Stimulated activated CD8-positive, alpha-beta memory T cell treated with anti-CD3 and anti-CD28 coated beads, Interleukin-2, amount 100 ng/mL, for 1 hour (primary cell): ENCODE measurements around the gene PSG6.
"Not testable (repeated sequence)": the region's sequence is repeated elsewhere in the genome, so short reads cannot be mapped to it uniquely, and the experiment has no call there.

Experiments
- DNase-seq, 2 donors: peaks; one replicate each; pipeline ENCODE4 v3.0.0-alpha.2; 2020; ENCODE audit warnings: low read depth in 2 of 2

PSG6 gene

DNA sequence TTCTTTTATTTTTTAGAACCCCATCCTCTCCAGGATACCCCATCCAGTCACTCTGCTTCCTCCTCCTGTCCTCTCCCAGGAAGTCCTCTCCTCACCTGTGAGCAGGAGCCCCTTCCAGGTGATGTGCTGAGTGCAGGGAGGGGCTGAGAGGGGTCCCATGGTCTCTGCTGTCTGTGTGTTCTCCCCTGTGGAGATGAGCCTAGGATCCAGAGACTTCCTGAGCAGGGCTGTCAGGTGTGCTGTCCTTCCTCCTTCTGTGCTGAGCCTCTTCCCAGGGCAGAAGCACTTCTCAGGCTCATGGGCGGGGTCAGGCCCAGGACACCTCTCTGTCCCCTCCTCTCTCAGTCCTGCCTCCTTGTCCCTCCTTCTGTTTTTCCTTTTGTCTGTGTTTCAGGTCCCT, at the start of gene PSG6:
Gene PSG6 (minus strand): TSS at position 261 of the 400 bp plus-strand sequence. CDS start 102 bp downstream, at position 159.
- DNase-seq: not testable (repeated sequence)

DNA sequence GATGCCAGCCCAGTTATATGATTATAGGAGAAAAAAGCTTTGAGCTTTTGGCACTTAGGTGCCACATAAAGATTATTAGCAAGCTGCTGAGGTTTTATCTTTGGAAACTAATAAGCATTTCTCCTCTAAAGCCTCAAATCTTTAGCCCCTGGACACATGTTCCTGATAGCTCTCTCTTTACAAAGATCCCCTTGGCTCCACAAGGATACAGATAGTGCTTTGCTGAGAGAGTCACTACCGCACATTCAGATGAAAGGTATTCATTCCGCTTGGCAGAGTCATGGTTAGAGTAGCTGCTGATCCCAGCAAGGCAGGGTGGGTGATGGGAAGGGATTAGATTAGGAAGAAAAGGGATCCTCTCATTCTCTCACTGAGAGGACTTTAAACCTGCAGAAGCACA, 47.5 kb upstream of the PSG6 start:
- no peak for DNase-seq

DNA sequence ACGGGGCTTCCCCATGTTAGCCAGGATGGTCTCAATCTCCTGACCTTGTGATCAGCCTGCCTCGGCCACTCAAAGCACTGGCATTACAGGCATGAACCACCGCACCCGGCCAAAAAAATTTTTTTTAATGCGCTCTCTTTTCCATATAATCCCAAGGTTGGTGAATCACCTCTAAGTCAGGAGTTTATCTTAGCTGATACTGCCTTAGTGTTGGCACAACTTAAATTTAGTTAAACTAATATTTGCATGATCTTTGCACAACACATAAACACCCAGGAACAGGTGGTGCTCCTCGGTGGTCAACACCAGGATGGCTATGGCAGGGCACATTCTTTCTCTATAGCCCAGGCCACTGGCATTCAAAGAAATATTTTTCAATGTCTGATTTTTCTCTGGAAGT, 43.4 kb upstream of the PSG6 start:
- no peak for DNase-seq

DNA sequence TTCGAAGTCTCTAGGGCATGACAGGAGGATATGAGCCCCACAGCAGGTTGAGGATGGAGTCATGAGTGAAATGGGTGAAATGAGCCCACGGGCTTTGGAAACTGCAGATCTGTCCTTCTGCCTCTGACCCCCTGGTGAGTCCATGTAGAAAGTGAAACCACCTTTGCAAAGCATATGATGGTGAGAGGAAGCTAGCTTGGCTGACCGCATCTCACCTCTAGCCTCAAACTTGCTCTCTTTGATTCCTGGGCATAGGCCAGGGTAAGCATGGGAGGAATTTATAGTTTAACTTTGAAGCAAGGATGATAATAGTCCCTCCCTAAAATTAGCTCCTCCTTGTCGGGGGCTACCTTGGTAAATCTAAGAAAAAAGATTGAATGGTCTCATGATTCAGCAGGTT, 34.4 kb upstream of the PSG6 start:
- not testable (repeated sequence) for DNase-seq

DNA sequence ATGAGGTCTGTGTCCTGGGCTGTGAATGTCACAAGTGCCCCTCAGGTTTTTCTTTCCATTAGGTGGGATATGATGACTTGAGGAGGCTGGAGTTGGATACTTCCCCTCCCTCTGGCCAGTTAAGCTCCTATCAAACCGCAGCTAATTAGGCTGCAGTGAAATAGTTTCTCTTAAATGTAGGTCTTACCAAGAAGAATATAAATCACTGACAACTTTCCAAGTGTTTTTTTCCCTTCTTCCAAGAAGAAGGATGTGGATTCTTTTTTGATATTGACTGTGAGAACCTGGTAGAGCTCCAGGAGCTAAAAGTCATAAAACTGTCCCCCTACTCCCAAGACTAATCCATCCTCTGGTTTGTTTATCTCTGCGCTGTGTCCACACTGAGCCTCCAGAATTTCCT, 33.8 kb upstream of the PSG6 start:
- not testable (repeated sequence) for DNase-seq

DNA sequence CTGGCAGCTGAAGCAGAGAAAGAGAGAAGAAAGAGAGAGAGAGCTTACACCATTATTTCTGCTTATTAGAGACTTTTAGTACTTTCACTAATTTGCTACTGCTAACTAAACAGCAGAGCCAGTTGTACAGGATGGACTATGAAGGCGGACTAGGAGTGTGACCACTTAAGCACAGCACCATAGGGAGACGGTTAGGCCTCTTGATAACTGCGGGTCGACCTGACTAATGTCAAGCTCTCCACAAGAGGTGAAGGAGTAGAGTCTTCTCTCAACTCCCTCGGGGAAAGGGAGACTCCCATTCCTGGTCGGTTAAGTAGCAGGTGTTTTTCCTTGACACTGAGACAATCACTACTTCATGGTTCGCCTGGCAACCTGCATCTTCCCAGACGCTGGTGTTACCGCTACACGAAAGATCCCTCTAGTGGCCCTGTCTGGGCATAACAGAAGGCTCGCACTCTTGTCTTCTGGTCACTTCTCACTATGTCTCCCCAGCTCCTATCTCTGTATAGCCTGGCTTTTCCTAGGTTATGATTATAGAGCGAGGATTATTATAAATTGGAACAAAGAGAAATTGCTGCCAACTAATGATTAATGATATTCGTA, 24.6 kb upstream of the PSG6 start:
- DNase-seq: no peak

DNA sequence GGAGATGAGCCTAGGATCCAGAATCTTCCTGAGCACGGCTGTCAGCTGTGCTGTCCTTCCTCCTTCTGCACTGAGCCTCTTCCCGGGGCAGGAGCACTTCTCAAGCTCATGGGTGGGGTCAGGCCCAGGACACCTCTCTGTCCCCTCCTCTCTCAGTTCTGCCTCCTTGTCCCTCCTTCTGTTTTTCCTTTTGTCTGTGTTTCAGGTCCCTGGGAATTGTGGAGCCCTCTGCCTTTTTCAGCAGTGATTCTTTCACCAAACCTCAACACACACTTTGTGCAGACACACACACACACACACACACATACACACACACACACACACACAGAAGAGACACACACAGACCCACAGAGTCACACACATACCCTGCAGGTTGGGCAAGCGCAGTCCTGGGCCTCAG, 19.4 kb upstream of the PSG6 start, which contains the start of gene PSG7:
Gene PSG7 (minus strand): TSS at position 101 of the 400 bp plus-strand sequence. CDS start 131 bp downstream, outside the sequence.
- not testable (repeated sequence) for DNase-seq

DNA sequence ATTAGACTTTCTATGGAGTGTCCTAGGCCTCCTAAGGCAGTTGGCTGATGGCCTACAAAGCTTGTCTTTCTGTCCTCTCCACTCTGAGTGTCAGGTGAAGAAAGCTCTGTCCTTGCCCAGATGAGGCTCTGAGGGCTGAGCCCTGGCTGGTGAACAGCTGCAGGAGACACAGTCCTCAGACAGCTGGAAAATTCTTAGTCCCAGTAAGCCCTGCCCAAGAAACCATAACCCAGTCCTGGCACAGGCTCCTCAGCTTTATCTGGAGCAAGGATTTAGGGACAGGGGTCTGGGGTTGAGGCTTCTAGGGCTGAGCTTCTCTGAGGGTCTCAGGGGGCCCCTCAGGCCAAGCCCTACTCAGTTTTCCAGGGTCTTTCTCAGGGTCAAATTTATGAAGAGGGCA, 17.0 kb upstream of the PSG6 start:
- DNase-seq: not testable (repeated sequence)

DNA sequence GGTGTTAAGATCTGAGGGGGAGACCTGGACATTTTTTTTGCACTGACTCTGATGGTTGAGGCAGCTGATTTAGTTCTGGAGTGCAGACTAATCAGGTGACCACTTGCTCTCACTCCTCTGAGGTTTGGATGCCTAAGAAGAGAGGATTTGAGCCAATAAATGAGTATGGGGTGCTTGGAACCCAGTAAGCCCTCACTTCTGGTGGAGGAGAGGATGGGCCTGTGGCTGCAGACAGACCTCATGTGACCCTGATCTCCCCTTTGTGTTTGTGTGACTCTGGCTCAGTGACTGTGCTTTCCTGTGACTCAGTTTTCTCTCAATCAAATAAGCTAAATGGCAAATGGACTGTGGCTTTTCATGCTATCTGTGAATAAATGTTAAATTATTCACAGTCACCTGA, 16.5 kb upstream of the PSG6 start:
- DNase-seq: not testable (repeated sequence)

DNA sequence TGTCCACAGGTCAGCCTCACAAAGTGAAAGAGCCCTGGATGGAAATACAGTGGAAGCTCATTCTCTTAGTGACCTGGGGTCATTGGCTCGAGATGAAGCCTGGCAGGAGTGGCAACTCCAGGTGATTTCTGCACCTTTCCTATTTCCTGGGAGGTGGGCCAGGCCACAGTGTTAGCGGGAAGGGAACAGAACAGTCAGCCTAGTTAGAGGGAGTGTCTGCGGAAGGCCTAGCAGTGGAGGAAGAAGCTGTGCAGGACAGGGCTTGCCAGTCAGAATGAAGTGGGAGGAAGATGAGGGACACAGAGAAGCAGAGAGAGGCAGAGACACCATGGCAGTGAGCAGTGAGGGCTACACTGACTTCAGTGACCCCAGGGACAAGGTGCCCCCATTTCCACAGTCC, 15.7 kb upstream of the PSG6 start:
- not testable (repeated sequence) for DNase-seq

DNA sequence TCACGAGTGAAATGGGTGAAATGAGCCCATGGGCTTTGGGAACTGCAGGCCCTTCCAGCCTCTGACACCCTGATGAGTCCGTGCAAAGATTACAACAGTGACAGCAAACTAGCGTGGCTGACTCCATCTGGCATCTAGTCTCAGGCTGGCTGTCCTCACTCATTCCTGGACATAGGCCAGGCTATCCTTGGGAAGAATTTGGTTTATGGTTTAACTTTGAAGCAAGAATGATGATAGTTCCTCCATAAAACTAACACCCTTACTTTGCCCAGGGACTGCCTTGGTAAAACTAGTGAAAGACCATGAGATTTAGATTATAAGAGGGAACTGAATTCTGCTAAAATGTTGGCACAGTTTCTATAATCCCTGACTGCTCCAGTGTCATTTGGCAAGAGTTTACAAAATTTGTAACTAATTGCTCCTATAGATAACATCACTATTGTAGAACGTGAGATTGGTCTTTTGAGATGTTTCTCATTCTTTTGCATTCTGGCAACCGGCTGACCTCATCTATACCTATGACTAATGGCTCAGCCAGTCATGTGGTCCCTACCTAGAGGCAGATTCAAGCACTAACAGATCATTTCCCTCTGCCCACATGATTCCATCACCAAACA, 14.9 kb upstream of the PSG6 start:
- DNase-seq: not testable (repeated sequence)

DNA sequence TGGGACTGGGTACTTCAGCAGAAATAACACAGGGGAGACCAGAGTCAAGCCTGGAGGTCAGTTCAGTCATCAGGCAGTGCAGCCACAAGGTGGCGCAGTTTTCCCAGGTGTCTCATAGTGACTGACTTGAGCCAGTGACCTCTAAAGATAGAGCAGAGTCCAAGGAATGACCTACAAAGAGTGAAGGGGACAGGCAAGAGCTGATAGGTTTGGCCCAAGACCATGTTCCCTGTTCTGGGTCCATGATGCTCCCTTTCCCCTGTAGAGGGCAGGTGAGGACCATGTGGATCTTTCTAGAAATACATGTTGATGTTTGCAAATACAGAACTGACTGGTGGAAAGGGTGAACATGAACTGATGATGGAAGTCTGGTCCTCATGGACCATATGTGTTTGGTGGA, 12.5 kb upstream of the PSG6 start:
- not testable (repeated sequence) for DNase-seq

DNA sequence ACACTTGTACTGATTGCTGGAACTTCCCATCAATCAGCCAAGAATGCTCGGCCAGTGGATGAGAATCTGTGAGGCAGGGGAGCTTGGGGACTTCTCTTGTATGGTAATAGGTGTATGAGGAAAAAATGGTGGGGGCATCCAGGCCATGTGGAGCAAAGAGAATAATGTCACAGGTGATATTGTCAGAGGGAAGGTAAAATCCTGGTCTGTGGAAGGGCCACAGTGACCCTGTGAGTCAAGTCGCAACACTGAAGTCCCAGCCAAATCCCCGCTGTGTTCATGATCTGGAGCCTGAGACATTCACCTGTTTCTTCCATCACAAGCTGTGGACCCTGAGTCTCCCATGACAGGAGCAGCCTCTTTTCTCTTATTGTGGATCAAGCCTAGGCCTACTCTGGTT, 11.2 kb upstream of the PSG6 start:
- no peak for DNase-seq

DNA sequence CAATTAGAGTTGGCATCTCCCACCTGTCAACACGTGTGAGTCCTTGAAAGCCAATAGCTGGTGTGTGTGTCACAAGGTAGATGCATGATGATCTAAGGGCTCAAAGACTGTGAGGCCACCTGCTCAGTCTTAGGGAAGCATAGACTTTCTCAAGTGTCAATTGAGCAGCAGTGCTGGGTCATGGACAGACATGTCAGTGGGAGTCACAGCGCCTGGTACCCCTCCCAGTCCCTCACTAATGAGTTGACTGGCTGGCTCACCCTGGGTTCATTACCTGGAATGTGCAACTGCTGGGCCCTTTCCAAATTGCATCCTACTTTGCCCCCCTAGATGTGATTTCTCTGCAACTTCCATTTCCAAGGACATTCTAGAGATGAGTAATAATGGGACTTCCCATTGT, 9.1 kb upstream of the PSG6 start:
- DNase-seq: no peak

DNA sequence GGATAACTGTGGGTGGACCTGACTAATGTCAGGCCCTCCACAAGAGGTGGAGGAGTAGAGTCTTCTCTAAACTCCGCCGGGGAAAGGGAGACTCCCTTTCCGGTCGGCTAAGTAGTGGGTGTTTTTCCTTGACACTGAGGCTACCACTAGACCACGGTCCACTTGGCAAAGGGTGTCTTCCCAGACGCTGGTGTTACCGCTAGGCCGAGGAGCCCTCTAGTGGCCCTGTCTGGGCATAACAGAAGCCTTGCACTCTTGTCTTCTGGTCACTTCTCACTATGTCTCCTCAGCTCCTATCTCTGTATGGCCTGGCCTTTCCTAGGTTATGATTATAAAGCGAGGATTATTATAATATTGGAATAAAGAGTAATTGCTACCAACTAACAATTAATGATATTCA, 5.4 kb upstream of the PSG6 start:
- not testable (repeated sequence) for DNase-seq

DNA sequence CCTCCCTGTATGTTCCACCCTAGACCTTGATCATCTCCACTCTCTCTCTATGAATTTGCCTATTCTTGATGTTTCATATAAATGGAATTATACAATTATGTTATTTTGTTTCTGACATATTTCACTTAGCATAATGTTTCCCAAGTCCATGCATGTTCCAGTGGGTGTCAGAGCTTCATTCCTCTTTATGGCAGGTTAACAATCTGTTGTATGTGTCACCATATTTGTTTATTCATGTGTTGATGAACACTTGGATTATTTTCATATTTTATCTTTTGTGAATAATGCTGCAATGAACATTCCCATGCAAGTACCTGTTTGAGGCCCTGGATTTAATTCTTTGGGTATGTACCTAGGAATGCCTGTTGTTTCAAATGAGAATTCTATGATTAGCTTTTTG, 3.3 kb upstream of the PSG6 start:
- DNase-seq: not testable (repeated sequence)

DNA sequence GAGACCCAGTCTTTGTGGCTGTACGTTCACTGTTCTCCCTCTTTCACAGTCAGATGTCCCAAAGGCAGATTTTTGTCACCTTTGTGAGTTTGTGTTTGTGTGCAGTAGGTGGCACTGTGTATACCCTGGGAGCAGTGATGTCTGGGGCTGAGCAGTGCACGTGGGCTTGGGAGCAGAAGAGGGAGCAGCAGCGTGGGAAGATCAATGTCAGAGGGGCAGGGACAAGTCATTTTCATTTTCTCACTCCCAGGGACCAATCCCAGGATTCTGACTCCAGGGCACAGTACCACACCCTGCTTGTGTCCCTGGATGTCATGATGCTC, 2.0 kb upstream of the PSG6 start:
- no peak for DNase-seq

DNA sequence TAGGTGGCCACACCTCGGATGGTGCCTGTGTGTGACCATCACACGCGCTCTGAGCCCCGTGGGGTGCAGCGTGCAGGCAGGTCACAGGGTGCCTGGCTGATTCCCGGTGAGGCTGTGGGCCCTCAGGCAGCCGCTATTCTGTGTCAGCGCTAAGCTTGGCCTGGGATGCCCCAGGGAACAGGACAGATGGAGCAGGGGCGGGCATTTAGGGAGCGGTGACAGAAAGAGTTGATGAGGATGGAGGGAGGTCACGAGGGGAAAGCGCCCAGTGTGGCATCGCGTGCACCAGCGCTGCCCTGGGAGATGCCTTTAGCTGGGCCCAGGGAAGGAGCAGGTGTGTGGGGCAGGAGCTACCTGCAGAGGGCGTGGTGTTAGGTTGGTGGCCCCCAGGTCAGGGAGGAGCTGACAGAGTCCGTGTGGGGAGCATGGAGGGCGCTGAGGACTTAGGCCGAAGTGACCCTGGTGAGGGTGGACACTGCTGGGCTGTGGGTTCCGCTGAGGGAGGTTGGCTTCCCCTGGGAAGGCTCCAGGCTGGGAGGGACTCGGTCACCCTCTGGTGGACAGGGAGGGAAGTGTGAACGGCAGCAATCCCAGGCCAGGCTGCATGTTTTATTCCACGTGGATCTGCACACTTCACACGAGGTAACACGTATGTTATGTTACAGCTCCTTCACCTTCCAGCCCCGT, 1.5 kb upstream of the PSG6 start:
- DNase-seq: not testable (repeated sequence)

DNA sequence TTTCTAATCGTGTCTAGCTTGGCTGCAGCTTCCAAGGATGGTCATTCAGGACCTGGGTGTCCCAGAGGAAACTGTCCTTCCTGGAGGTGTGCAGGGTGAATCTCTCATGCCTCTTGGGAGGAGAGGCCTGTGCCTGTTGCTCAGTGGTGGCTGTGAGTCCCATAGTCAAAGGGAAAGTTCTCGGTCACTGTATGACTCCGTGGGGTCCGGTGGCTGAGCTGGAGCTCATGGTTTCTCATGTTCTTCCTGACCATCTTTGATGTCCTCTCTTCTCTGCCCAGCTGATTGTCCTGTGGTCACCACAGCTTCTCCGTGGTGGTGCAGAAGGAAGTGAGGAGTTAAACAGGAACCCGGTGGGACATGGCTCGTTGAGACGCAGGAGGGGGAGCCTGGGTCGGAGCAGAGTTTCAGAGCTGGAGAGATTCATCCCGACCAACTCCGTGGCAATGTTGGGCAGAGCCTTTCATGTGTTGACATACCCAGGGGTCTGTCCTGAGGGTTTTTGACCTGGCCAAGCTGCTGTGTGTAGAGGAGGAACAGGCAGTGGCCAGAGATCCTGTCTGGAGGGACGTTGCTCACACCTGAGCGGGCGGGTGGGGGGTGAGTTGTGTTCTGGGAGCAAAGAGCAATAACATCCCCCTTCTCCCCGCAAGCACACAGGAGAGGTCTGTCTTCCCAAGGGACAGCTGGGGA, 829 bp upstream of the PSG6 start:
- not testable (repeated sequence) for DNase-seq

DNA sequence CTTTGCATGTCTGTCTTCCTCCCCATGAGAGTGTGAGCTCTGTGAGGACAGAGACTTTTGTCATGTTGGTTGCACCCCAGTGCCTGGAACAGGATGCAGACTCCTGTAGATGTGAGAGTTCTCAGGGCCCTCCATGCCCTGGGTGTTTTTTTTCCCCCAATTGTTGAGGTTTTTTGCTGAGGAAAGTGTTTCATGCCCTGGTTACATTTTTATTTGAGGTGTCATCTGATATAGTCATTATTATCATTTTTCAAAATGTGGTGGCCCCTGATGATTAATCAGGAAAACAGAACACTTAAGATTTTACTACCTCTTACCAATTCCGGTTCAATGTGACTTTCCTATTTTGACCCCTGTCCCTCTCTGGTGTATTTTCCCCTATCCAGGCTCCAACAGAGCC, 763 bp downstream of the PSG6 start:
- DNase-seq: not testable (repeated sequence)

DNA sequence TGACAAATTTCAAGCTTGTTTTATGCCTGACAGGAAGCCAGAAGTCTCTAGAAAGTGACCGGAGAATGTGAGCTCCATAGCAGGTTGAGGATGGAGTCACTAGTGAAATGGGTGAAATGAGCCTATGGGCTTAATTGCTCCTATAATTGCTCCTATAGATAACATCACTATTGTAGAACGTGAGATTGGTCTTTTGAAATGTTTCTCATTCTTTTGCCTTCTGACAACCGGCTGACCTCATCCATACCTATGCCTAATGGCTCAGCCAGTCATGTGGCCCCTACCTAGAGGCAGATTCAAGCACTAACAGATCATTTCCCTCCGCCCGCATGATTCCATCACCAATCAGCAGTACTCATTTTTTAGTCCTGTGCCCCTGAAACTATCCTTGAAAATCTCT, 4.2 kb downstream of the PSG6 start:
- DNase-seq: not testable (repeated sequence)

DNA sequence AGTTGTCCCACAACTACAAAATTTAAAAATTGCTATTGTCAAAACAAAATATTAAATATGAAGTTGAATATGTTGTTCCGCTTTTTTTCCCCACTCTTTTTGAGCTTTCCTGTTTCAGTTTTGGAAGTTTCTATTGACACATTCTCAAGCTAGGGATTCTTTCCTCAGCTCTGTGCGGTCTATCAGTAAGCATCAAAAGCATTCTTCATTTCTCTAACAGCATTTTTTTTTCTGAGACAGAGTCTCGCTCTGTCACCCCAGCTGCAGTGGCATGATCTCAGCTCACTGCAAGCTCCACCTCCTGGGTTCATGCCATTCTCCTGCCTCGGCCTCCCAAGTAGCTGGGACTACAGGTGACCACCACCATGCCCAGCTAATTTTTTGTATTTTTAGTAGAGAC, 4.8 kb downstream of the PSG6 start:
- not testable (repeated sequence) for DNase-seq

DNA sequence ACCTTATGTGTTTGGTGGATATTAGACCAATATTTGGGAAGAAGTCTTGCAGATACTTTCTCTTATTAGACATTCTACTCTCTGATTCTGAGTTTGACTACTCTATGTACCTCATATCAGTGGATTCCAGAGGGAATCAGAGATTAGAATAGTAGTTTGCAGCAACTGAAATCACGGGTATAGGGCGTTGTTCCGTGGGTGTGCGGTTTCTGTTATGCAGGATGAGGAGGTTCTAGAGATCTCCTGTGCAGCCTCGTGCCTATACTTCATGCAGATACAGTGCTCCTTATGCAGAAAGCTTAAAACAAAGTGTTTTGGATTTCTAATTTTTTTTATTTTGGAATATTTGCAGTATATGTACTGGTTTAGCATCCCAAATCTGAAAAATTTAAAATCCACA, 6.0 kb downstream of the PSG6 start:
- not testable (repeated sequence) for DNase-seq
